Hepatocyte (in vitro differentiated cells): ENCODE measurements around the gene MGMT. TPM values are rescaled to one million over a fixed set of nuclear protein-coding genes. Genes with fewer than 3 reads are reported as not detected.

Experiments used
- DNase-seq: peaks from one replicate; pipeline ENCODE4 v3.0.0-alpha.2; 2016; ENCODE audit warnings: low spot score
- H2AFZ ChIP-seq: fragments of 200-600 bp; sonication (generic); 2 replicates; pipeline ENCODE4 v1.6.0; 2016; ENCODE audit warnings: antibody characterized with exemption, mild to moderate bottlenecking
- H3K27ac ChIP-seq: fragments of 200-600 bp; sonication (generic); 2 replicates; pipeline ENCODE4 v1.5.1; 2016; ENCODE audit warnings: mild to moderate bottlenecking
- H3K27me3 ChIP-seq: fragments of 200-600 bp; sonication (generic); 2 replicates; pipeline ENCODE4 v1.6.1; 2016
- H3K36me3 ChIP-seq: fragments of 200-600 bp; sonication (generic); replicated peaks from 2 replicates; pipeline ENCODE4 v1.5.1; 2016; ENCODE audit warnings: low read depth; ENCODE audit not compliant: insufficient read depth
- H3K4me1 ChIP-seq: fragments of 200-600 bp; sonication (generic); 2 replicates; pipeline ENCODE4 v1.5.1; 2016; ENCODE audit warnings: mild to moderate bottlenecking, moderate library complexity; ENCODE audit not compliant: insufficient read depth
- H3K4me2 ChIP-seq: fragments of 200-600 bp; sonication (generic); 2 replicates; pipeline ENCODE4 v1.6.0; 2016
- H3K4me3 ChIP-seq: fragments of 200-600 bp; sonication (generic); 2 replicates; pipeline ENCODE4 v1.5.1; 2016; ENCODE audit warnings: mild to moderate bottlenecking
- H3K79me2 ChIP-seq: fragments of 200-600 bp; sonication (generic); 2 replicates; pipeline ENCODE4 v1.6.0; 2017; ENCODE audit warnings: mild to moderate bottlenecking
- H3K9me2 ChIP-seq: fragments of 200-600 bp; sonication (generic); replicated peaks from 2 replicates; pipeline ENCODE4 v1.6.0; 2017; ENCODE audit warnings: mild to moderate bottlenecking; ENCODE audit not compliant: insufficient read depth
- H3K9me3 ChIP-seq: fragments of 200-600 bp; sonication (generic); 2 replicates; pipeline ENCODE4 v1.5.1; 2016; ENCODE audit warnings: low read depth, mild to moderate bottlenecking
- H4K20me1 ChIP-seq: fragments of 200-600 bp; sonication (generic); 2 replicates; pipeline ENCODE4 v1.6.0; 2016; ENCODE audit warnings: mild to moderate bottlenecking; ENCODE audit not compliant: insufficient read depth, poor library complexity, severe bottlenecking
- CTCF ChIP-seq: fragments of 200-600 bp; sonication (generic); IDR thresholded peaks from 2 replicates; pipeline ENCODE4 v1.5.1; 2016; ENCODE audit warnings: antibody characterized with exemption, mild to moderate bottlenecking; ENCODE audit not compliant: poor library complexity
- EZH2 ChIP-seq: fragments of 200-600 bp; sonication (generic); IDR thresholded peaks from 2 replicates; pipeline ENCODE4 v1.6.1; 2016; ENCODE audit warnings: antibody characterized with exemption, mild to moderate bottlenecking, borderline replicate concordance
- EZH2phosphoT487 ChIP-seq: fragments of 200-600 bp; sonication (generic); IDR thresholded peaks from one replicate; pipeline ENCODE4 v1.6.1; 2018; ENCODE audit warnings: antibody characterized with exemption, mild to moderate bottlenecking, low read depth, moderate library complexity; ENCODE audit not compliant: unreplicated experiment, severe bottlenecking
- WGBS: methylation state at CpG from one replicate; pipeline ENCODE4 v1.1.6; 2016; ENCODE audit warnings: low lambda C conversion rate; ENCODE audit errors: missing lambda C conversion rate; 5-methylcytosine and 5-hydroxymethylcytosine counted together
- polyA plus RNA-seq: library from polyadenylated mRNA; unstranded; fragments of >200 nt; fragmentation: Nextera tagmentation; extraction: Ambion mirVana; gene quantifications from 2 replicates; pipeline ENCODE4 v1.2.1, GENCODE V29; 2016
- total RNA-seq: library from RNA; depleted of rRNA; stranded (reverse); fragments of >200 nt; gene quantifications from 2 replicates; pipeline ENCODE4 v1.2.3, GENCODE V29; 2014

MGMT gene
- total and polyA plus RNA-seq, 2 experiments from 2014 or later: 41.5 to 41.9 TPM

DNA sequence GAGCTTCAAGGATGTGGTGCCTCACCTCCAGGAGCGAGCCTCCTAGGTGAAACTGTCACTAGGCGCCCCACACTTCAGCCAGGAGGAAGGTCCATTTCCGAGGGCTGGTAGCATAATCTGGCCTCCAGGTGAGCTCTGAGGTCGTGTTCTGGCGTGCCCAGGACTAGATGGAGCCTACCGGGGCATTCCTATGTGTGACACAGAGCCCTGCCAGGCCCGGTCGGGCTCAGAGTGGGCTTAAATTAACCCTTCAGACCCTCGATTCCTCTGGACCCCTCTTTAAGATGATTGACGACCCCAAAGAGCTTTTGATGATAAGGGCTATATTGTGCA lies 263.9 kb downstream of the MGMT start:
- H3K9me2 ChIP-seq: no peaks in the 10 kb centered on the region
- no peak overlapping the region for H3K27ac ChIP-seq
- no peaks in the 10 kb centered on the region for H4K20me1 ChIP-seq
- TF ChIP-seq CTCF: no peak
- TF ChIP-seq EZH2: no peak
- no peak for TF ChIP-seq EZH2phosphoT487
- H3K4me1 ChIP-seq: no peaks in the 10 kb centered on the region
- no peaks in the 10 kb centered on the region for H3K36me3 ChIP-seq
- WGBS: 76% methylated on average over 10 of the region's 10 CpGs
- H3K4me3 ChIP-seq: no peak overlapping the region
- DNase-seq: no peak
- no peaks in the 10 kb centered on the region for H3K9me3 ChIP-seq
- H3K27me3 ChIP-seq: no peaks in the 10 kb centered on the region
- H3K4me2 ChIP-seq: no peak overlapping the region
- H3K79me2 ChIP-seq: no peaks in the 10 kb centered on the region
- no peak overlapping the region for H2AFZ ChIP-seq

GRCh38 chr10:129740532-129741279 lies 273.7 kb downstream of the MGMT start:
- WGBS: 90% methylated on average over 15 of the region's 15 CpGs
- Histone ChIP-seq H3K4me3 (no peak overlapping the region), H3K9me2 (no peaks in the 10 kb centered on the region), H3K27ac (no peak overlapping the region), H3K9me3 (no peaks in the 10 kb centered on the region), H3K27me3 (no peaks in the 10 kb centered on the region), H3K79me2 (no peaks in the 10 kb centered on the region), H4K20me1 (no peaks in the 10 kb centered on the region), H3K36me3 (no peaks in the 10 kb centered on the region), H3K4me1 (no peaks in the 10 kb centered on the region), H2AFZ (no peak overlapping the region), H3K4me2 (no peak overlapping the region)
- no peak for TF ChIP-seq EZH2phosphoT487
- TF ChIP-seq EZH2: no peak
- no peak for TF ChIP-seq CTCF
- DNase-seq: no peak

- no peak overlapping the region for H3K4me3 ChIP-seq
- no peaks in the 10 kb centered on the region for H3K9me3 ChIP-seq
- H2AFZ ChIP-seq: no peak overlapping the region
- 93% methylated on average over 19 of the region's 19 CpGs for WGBS
- H3K36me3 ChIP-seq: no peaks in the 10 kb centered on the region
- H3K27ac ChIP-seq: no peak overlapping the region
- no peaks in the 10 kb centered on the region for H3K9me2 ChIP-seq
- TF ChIP-seq CTCF (no peak), EZH2phosphoT487 (no peak), EZH2 (no peak)
- H3K4me1 ChIP-seq: no peaks in the 10 kb centered on the region
- H3K79me2 ChIP-seq: no peaks in the 10 kb centered on the region
- peak; percentile 2 for DNase-seq
- H4K20me1 ChIP-seq: no peaks in the 10 kb centered on the region
- H3K27me3 ChIP-seq: no peaks in the 10 kb centered on the region
- no peak overlapping the region for H3K4me2 ChIP-seq
Measured at GRCh38 chr10:129741280-129741977, 274.4 kb downstream of the MGMT start.
